GM18861 (cell line): ENCODE measurements around the gene HMSD.

Experiments
- ATAC-seq: cut with Tn5 transposase; IDR thresholded peaks from one replicate; pipeline ENCODE4 v1.9.1; 2021; ENCODE audit not compliant: unreplicated experiment

HMSD gene

GRCh38 chr18:63953811-63954210 is 4.7 kb downstream of the HMSD start:
- ATAC-seq = no peak

- no peak for ATAC-seq
These were observed 7.7 kb downstream of the HMSD start for GRCh38 chr18:63956755-63957154.

- no peak for ATAC-seq
These were observed 11.8 kb downstream of the HMSD start for GRCh38 chr18:63960891-63961290.

- ATAC-seq = no peak
These were observed 12.4 kb downstream of the HMSD start for GRCh38 chr18:63961435-63961980.

- no peak for ATAC-seq
These were observed 13.0 kb downstream of the HMSD start for GRCh38 chr18:63962137-63962536.

GRCh38 chr18:63963615-63964256 is 14.6 kb downstream of the HMSD start:
- peak; percentile 85 for ATAC-seq

- ATAC-seq = no peak
These were observed 15.8 kb downstream of the HMSD start for GRCh38 chr18:63964908-63965307.

GRCh38 chr18:63965716-63966330 is 16.7 kb downstream of the HMSD start:
- no peak for ATAC-seq

GRCh38 chr18:63969942-63970808 is 21.1 kb downstream of the HMSD start, which contains the start of gene SERPINB8:
SERPINB8 (plus strand) TSS chr18:63970081; CDS start chr18:63978309, 8,228 bp downstream.
- peak; percentile 83 for ATAC-seq

- no peak for ATAC-seq
These were observed 21.7 kb downstream of the HMSD start for GRCh38 chr18:63970809-63971205.

GRCh38 chr18:63971320-63972001 is 22.4 kb downstream of the HMSD start:
- no peak for ATAC-seq

- no peak for ATAC-seq
These were observed 22.9 kb downstream of the HMSD start for GRCh38 chr18:63972002-63972376.

- no peak for ATAC-seq
These were observed 25.9 kb downstream of the HMSD start for GRCh38 chr18:63974991-63975390.

- ATAC-seq = no peak
These were observed 26.5 kb downstream of the HMSD start for GRCh38 chr18:63975628-63976027.

GRCh38 chr18:63977040-63977439 is 27.9 kb downstream of the HMSD start:
- no peak for ATAC-seq

- ATAC-seq = peak; percentile 75
These were observed 30.4 kb downstream of the HMSD start for GRCh38 chr18:63979409-63979920.

- no peak for ATAC-seq
These were observed 30.9 kb downstream of the HMSD start for GRCh38 chr18:63980027-63980426.

GRCh38 chr18:63980896-63981460 is 31.9 kb downstream of the HMSD start:
- no peak for ATAC-seq

- no peak for ATAC-seq
These were observed 32.6 kb downstream of the HMSD start for GRCh38 chr18:63981719-63982118.

- no peak for ATAC-seq
These were observed 33.3 kb downstream of the HMSD start for GRCh38 chr18:63982361-63982760.
